PC-3 (cell line): ENCODE measurements around the gene SLCO4C1. TPM values are rescaled to one million over a fixed set of nuclear protein-coding genes. Genes with fewer than 3 reads are reported as not detected.

Experiments
- ATAC-seq: fragments of 200-7000 bp; cut with Tn5 transposase; 2 replicates; pipeline ENCODE4 v1.9.1; 2020; ENCODE audit warnings: mild to moderate bottlenecking, moderate library complexity
- Bru-seq: library from RNA; stranded (reverse); fragments of 400-500 nt; gene quantifications from one replicate; lab custom pipeline; 2021; lab: Mats Ljungman, UMichigan
- BruChase-seq, 2 experiments: library from RNA; stranded (reverse); fragments of 400-500 nt; gene quantifications; one replicate each; lab custom pipeline; 2021; lab: Mats Ljungman, UMichigan
- BruUV-seq: library from RNA; stranded (reverse); fragments of 400-500 nt; replicated peaks from 2 replicates; lab custom pipeline; 2021; lab: Mats Ljungman, UMichigan
- CTCF ChIA-PET: fragments of 300-600 bp; sonication (Branson Sonifier 250); formaldehyde crosslinking; loops from one replicate; lab custom pipeline; 2022; ENCODE audit warnings: antibody characterized with exemption; lab: Charles Lee
- POLR2A ChIA-PET: fragments of 300-600 bp; sonication (Branson Sonifier 250); formaldehyde crosslinking; loops from one replicate; lab custom pipeline; 2022; ENCODE audit warnings: antibody characterized with exemption; ENCODE audit not compliant: unreplicated experiment; lab: Charles Lee
- DNase-seq: peaks from one replicate; pipeline ENCODE4 v3.0.0-alpha.2; 2015
- H2AFZ ChIP-seq: fragments of 300-600 bp; sonication (generic); 2 replicates; pipeline ENCODE4 v1.6.0; 2016; ENCODE audit warnings: antibody characterized with exemption, low read length
- H3F3A ChIP-seq: fragments of 300-600 bp; sonication (generic); one replicate; pipeline ENCODE4 v1.6.0; 2017; ENCODE audit warnings: antibody characterized with exemption, low read length, control low read depth, mild to moderate bottlenecking; ENCODE audit not compliant: unreplicated experiment
- H3K27ac ChIP-seq: fragments of 300-600 bp; sonication (generic); 2 replicates; pipeline ENCODE4 v1.5.1; 2016; ENCODE audit warnings: mild to moderate bottlenecking, low read length
- H3K27me3 ChIP-seq: fragments of 300-600 bp; sonication (generic); 2 replicates; pipeline ENCODE4 v1.6.1; 2016; ENCODE audit warnings: low read length, mixed read lengths
- H3K36me3 ChIP-seq: fragments of 300-600 bp; sonication (generic); 2 replicates; pipeline ENCODE4 v1.6.1; 2016; ENCODE audit warnings: low read depth, mixed run types, low read length, mixed read lengths
- H3K4me1 ChIP-seq: fragments of 300-600 bp; sonication (generic); 2 replicates; pipeline ENCODE4 v1.5.1; 2016; ENCODE audit warnings: low read length; ENCODE audit not compliant: insufficient read depth
- H3K4me2 ChIP-seq: fragments of 300-600 bp; sonication (generic); 2 replicates; pipeline ENCODE4 v1.6.0; 2016; ENCODE audit warnings: low read length
- H3K4me3 ChIP-seq: fragments of 300-600 bp; sonication (generic); 2 replicates; pipeline ENCODE4 v1.5.1; 2016; ENCODE audit warnings: mild to moderate bottlenecking, low read length, mixed read lengths
- H3K79me2 ChIP-seq: fragments of 300-600 bp; sonication (generic); 2 replicates; pipeline ENCODE4 v1.6.1; 2017; ENCODE audit warnings: low read length, mixed read lengths
- H3K9ac ChIP-seq: fragments of 300-600 bp; sonication (generic); 2 replicates; pipeline ENCODE4 v1.6.0; 2016; ENCODE audit warnings: mild to moderate bottlenecking, low read length
- H3K9me2 ChIP-seq: fragments of 300-600 bp; sonication (generic); replicated peaks from 2 replicates; pipeline ENCODE4 v1.6.1; 2016; ENCODE audit warnings: mixed run types, low read length, mixed read lengths
- H3K9me3 ChIP-seq: fragments of 300-600 bp; sonication (generic); 2 replicates; pipeline ENCODE4 v1.6.1; 2016; ENCODE audit warnings: low read length, mixed read lengths
- H4K20me1 ChIP-seq: fragments of 300-600 bp; sonication (generic); 2 replicates; pipeline ENCODE4 v1.6.1; 2016; ENCODE audit warnings: low read length, mixed read lengths
- CTCF ChIP-seq: fragments of 300-600 bp; sonication (generic); conservative IDR thresholded peaks from 2 replicates; pipeline ENCODE4 v1.5.1; 2017; ENCODE audit warnings: antibody characterized with exemption, low read depth, mild to moderate bottlenecking, low read length
- EZH2 ChIP-seq: fragments of 300-600 bp; sonication (generic); IDR thresholded peaks from one replicate; pipeline ENCODE4 v1.6.1; 2017; ENCODE audit warnings: antibody characterized with exemption, mild to moderate bottlenecking, low read length; ENCODE audit not compliant: unreplicated experiment
- EZH2phosphoT487 ChIP-seq: fragments of 300-600 bp; sonication (generic); IDR thresholded peaks from 2 replicates; pipeline ENCODE4 v1.6.1; 2018; ENCODE audit warnings: mild to moderate bottlenecking, antibody characterized with exemption, low read length, borderline replicate concordance
- intact Hi-C: fragments of 100-400 bp; cut with micrococcal nuclease; formaldehyde crosslinking; loops from 2 replicates; pipeline ENCODE4 v1.9.0; 2023
- long read RNA-seq: library from polyadenylated mRNA; unstranded; transcript quantifications from one replicate; pipeline ENCODE4 v2.0.0, GENCODE V29; 2021; ENCODE audit not compliant: unreplicated experiment
- total RNA-seq: library from RNA; depleted of rRNA; stranded (reverse); fragments of >200 nt; gene quantifications from 2 replicates; pipeline ENCODE4 v1.2.3, GENCODE V29; 2014; rRNA removed

The SLCO4C1 gene
- total RNA-seq (not detected in 2 replicates), Bru-seq, nascent RNA (percentile 1 among the genes with signal in this experiment), BruChase-seq, experiment 1, labeled RNA remaining after a 6-hour chase (percentile 1 among the genes with signal in this experiment), BruChase-seq, experiment 2, labeled RNA remaining after a 2-hour chase (not detected)
- long read RNA-seq: 0 reads

DNA sequence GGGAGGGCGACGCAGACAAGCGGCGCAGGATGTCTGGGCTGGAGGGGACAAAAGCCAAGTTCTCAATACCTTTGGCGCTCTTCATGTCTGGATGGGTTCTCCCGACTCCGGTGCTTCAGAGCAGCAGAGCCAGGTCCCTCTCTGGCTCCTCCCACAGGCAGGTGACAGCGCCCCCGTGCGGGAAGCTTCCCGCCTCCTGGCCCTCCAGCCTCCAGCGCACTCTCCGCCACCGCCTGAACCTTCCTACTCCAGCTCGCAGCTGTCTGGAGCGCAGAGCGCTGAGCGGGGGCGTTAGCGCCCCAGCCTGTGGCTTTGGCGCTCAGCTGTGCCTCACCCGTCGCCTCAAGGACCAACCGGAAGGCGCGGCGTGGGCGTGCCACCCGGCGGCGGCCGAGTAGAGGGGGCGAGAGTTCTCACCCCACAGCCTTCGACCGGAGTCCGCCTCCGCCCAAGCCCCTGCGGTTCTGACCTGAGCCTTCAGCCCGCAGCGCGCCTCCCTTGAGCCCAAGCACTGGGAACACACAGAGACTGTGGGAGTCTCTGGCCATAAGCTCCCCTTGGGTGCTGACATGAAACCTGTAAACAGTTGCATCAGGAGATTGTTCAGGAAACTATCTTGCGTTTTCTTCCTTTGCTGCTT, at the start of gene SLCO4C1:
Gene SLCO4C1 (minus strand): TSS at position 107 of the 640 bp plus-strand sequence. CDS start 22 bp downstream, at position 85.
- no peaks in the 10 kb centered on the region for H3K9me2 ChIP-seq
- H4K20me1 ChIP-seq: no peaks in the 10 kb centered on the region
- no peak for DNase-seq
- H3K9ac ChIP-seq: no peak within 1 kb of the TSS
- ATAC-seq: no peak
- H3K27ac ChIP-seq: no peak within 1 kb of the TSS
- intact Hi-C loops: no loop called here
- TF ChIP-seq EZH2 (no peak), EZH2phosphoT487 (no peak), CTCF (no peak)
- H3K36me3 ChIP-seq: no peaks in the 10 kb centered on the region
- POLR2A ChIA-PET: no interaction called here
- CTCF ChIA-PET: no interaction called here
- peaks cover 24% of the 10 kb centered on the region for H3K27me3 ChIP-seq
- H3K4me1 ChIP-seq: no peaks in the 10 kb centered on the region
- no peaks in the 10 kb centered on the region for H3K9me3 ChIP-seq
- no peak within 1 kb of the TSS for H3K4me3 ChIP-seq
- no TSS peak for BruUV-seq
- H2AFZ ChIP-seq: no peak within 1 kb of the TSS
- no peak within 1 kb of the TSS for H3K4me2 ChIP-seq
- H3K79me2 ChIP-seq: no peaks in the 10 kb centered on the region
- H3F3A ChIP-seq: no peaks in the 10 kb centered on the region

- TF ChIP-seq EZH2phosphoT487 (no peak), CTCF (no peak), EZH2 (no peak)
- intact Hi-C loops: no loop called here
- no peaks in the 10 kb centered on the region for H3K36me3 ChIP-seq
- ATAC-seq (no peak), DNase-seq (no peak)
- CTCF ChIA-PET: no interaction called here
- no peaks in the 10 kb centered on the region for H3K4me1 ChIP-seq
- no peak overlapping the region for H3K4me3 ChIP-seq
- no peak overlapping the region for H3K4me2 ChIP-seq
- H3F3A ChIP-seq: no peaks in the 10 kb centered on the region
- H3K9me3 ChIP-seq: no peaks in the 10 kb centered on the region
- H3K9ac ChIP-seq: no peak overlapping the region
- H2AFZ ChIP-seq: no peak overlapping the region
- BruUV-seq: no TSS peak
- no peaks in the 10 kb centered on the region for H3K9me2 ChIP-seq
- H3K27me3 ChIP-seq: peaks cover 33% of the 10 kb centered on the region
- H3K79me2 ChIP-seq: no peaks in the 10 kb centered on the region
- H4K20me1 ChIP-seq: no peaks in the 10 kb centered on the region
- no peak overlapping the region for H3K27ac ChIP-seq
- POLR2A ChIA-PET: no interaction called here
Observed at GRCh38 chr5:102341681-102342288, 45.7 kb upstream of the SLCO4C1 start.
